HG03139 (cell line): ENCODE results near the gene ARID2.

Experiments used
- ATAC-seq: cut with Tn5 transposase; IDR thresholded peaks from one replicate; pipeline ENCODE4 v1.9.1; 2021; ENCODE audit not compliant: unreplicated experiment

The ARID2 gene

DNA sequence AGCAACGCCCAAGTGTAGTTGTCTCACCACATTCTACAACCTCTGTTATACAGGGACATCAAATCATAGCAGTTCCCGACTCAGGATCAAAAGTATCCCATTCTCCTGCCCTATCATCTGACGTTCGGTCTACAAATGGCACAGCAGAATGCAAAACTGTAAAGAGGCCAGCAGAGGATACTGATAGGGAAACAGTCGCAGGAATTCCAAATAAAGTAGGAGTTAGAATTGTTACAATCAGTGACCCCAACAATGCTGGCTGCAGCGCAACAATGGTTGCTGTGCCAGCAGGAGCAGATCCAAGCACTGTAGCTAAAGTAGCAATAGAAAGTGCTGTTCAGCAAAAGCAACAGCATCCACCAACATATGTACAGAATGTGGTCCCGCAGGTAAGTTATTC, 123.0 kb downstream of the ARID2 start:
- no peak for ATAC-seq

DNA sequence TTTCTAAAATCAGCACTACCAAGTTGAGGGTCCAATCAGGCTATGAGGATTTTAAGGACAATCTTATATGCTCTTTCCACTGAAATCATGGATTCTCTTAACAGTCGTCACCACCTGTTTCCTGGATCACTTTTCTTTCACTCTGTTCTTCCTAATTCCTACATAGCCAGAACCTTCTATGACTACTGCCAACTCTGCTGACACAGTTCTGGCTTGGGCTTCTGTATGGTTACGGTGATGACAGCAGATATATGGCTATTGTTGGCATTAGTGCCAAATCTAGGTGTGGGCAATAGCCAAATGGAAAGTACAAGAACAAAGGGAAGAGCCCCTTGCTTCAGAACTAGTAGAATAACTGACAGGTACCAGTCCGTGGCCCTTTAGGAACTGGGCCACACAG, 124.0 kb downstream of the ARID2 start:
- no peak for ATAC-seq

- ATAC-seq = no peak
These were observed 133.8 kb downstream of the ARID2 start for GRCh38 chr12:45863332-45863731.

GRCh38 chr12:45866299-45866698, 136.8 kb downstream of the ARID2 start:
- ATAC-seq = no peak

GRCh38 chr12:45872446-45872845, 142.9 kb downstream of the ARID2 start:
- no peak for ATAC-seq

- ATAC-seq = no peak
These were observed 147.6 kb downstream of the ARID2 start for GRCh38 chr12:45877069-45877468.

GRCh38 chr12:45878630-45879255, 149.2 kb downstream of the ARID2 start:
- no peak for ATAC-seq

DNA sequence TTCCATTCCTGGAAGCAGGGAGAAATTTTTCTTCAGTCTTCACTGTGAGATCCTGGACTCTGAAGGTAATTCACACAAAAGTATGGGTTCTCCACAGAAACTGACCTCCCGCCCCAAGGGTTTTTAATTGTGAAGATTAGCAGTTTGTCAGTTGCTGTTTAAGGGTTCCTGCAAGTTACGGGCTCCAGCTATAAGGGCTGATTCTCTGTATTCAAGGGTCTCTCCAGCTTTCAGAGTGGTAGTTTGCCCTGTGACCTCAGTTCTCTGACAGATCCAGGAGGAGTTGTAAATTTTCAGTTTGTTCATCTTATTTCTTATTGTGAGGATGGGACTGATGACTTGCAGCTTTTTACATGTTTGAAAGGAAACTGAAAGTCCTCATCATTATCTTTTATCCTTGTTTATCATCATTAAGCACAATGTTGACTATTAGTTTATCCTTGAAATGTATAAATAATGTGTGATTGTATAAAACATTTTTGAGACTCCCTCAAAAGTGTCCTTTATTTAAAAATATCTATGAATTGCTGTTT, 149.9 kb downstream of the ARID2 start:
- no peak for ATAC-seq

GRCh38 chr12:45880533-45880932, 151.0 kb downstream of the ARID2 start:
- no peak for ATAC-seq

DNA sequence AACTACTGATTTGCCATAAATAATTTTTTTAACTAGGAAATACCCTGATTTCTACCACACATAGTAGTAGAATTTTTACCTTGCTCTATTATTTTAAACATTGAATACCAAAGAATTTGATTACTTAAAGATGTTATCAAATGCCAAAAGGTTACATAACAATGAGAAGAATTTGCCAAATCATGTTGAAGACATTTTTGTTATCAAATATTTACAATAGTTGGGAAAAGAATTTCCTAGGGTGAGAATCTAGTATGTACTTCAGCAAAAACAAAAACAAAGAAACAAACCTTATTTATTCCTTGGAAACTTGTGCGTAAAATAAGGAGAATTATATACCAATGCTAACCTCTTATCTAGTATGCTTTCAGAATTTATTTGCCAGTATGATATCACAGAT, 153.7 kb downstream of the ARID2 start:
- ATAC-seq = no peak

DNA sequence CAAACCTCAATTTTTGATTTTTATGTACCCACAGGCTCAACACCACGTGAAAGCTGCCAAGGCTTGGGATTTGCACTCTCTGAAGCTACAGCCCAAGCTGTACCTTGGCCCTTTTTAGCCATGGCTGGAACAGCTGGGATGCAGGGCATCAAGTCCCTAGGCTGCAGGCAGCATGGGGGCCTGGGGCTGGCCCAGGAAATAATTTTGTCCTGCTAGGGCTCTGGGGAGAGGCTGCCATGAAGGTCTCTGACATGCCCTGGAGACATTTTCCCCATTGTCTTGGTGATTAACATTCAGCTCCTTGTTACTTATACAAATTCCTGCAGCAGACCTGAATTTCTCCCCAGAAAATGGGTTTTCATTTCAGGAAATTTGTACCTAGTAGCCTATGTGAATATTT, 157.2 kb downstream of the ARID2 start:
- ATAC-seq = no peak

DNA sequence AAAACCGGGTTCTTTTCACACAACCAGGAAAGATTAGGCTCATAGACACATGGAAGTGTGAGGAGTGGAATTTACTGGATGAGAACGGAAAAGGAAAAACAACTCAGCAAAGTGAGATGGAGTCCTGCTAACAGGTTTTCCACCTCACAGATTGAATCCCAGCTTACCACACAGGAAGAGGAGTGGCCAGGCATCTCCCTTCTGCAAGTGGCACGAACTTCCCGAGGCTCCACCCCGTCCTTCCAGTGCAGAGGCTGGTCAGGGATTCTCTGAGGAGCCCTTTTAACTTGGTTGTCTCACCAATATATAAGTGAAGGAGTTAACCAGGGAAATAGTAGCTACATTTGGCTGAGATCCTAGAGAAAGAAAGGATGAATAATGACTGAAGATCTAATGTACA, 158.0 kb downstream of the ARID2 start:
- no peak for ATAC-seq

DNA sequence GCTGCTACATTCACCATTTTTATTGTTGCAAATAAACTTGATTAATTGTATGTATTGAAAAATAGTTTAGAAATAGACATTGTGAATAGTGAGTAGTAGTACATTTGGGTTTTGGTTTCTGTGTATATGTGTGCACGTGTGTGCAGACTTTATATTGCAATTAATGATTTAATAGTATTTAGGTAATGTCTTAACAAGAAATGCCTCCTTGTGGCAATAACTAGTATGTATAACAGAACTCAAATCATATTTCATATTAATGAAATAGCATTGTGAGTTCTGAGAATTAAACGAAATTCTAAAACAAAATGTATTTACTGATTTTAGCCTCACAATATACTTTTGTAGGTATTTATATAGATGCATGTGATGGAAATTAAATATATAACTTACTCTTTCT, 160.8 kb downstream of the ARID2 start:
- no peak for ATAC-seq

DNA sequence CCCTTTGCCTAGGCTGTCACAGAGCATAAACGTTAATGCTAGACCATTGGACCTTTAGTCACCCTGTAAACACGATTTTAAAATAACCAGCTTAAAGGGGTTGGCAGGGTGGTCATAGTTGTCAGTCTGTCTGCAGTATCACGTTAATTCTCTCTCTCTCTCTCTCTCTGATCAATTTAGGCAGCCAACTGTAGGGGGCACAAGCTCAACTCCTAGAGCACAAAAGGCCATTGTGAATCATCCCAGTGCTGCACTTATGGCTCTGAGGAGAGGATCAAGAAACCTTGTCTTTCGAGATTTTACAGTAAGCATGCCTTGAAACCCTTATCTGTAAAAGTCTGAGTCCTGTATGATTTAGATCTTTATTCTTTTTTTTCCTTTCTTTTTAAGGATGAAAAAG, 163.7 kb downstream of the ARID2 start:
- no peak for ATAC-seq

DNA sequence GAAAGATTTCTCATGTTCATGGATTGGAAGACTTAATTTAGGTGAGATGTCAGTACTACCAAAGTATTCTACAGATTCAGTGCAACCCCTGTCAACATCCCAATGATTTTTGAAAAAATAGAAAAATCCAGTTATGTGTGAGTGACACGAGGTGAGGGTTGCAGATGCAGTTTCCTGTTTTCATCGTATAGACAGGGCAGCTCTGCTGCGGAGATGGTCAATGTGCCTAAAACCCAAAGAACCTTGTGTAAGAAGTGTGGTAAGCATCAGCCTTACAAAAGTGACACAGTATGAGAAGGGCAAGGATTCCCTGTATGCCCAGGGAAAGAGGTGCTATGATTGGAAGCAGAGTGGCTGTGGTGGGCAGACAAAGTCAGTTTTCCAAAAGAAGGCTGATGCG, 166.5 kb downstream of the ARID2 start:
- no peak for ATAC-seq

DNA sequence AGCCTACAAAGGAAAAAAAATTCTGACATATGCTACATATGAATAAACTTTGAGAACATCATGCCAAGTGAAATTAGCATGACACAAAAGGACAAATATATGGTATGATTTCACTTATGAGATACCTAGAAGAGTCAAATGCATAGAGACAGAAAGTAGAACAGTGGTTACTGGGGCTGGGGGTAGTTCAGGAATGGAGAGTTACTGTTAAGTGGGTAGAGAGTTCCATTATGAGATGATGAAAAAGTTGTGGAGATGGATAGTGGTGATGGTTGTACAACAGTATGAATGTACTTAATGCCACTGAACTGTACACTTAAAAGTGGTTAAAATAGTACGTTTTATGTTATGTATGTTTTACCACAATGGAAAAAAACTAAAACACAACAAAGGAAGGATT, 168.6 kb downstream of the ARID2 start:
- ATAC-seq = no peak

DNA sequence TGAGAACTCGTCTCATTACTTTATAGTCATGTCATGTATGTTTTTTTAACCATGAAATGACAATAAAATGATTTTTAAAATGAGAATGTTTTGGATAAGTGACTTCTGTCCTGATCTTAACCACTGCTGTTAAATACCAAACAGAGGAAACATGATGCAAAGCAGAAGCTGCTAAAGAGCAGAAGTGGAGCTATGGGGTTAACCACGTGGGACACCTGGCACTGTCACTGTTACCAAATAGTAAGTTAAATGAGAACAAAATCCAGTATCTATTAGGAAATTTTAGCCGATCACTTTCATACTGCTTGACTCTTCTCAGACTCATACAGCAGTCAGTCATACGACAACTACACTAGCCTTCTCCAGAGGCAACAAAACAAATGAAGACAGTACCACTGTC, 178.4 kb downstream of the ARID2 start:
- ATAC-seq = peak; percentile 80

DNA sequence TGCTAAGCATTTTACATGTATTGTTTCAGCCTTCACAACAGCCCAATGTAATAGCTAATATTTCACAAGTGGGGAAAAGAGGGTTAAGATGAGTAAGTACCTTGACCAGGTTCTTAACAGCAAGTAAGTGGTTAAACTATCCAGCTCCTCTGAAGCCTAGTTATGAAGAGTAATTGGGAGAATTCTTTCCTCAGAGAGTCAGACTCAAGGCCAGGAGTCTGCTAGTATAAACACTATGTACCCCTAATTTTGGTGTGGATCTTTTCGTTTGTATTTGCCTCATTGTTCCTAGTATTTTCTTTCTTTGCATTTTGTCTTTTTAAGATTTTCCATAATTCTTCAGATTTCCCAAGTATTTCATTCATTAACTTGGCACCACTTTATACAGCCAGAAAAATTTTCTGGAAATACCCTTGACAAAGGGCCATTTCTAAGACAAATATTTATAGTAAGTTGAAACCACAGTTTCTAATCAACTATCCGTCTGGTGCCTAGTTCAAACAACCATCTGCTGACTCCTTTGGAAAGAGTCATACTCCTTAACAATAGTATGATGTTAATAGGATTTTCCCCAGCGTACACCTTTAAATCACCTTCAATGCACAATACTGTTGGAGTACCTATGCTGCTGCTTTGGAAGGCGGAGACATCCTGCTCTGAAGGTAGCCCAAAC, 179.7 kb downstream of the ARID2 start:
- ATAC-seq = no peak

DNA sequence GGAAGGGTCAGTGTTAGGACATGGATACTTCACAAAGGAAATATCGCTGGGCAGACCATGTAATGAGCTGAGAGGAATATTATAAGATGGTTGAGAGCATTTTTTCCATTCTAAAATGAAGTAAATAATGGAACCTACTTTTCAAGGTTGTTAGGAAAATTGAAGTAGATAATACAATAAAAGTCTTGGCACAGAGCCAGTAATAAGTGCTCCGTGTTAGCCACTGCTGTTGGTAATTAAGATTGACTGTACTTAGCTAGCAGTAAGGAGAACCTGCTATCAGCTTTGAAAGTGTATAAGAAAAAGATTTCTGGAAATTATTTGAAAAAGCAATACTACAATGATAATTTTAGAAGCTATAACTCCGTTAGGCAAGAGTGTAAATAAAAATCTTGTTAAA, 183.3 kb downstream of the ARID2 start:
- ATAC-seq = no peak

- no peak for ATAC-seq
These were observed 184.1 kb downstream of the ARID2 start for GRCh38 chr12:45913631-45914030.

- no peak for ATAC-seq
These were observed 184.6 kb downstream of the ARID2 start for GRCh38 chr12:45914090-45914489.

- no peak for ATAC-seq
These were observed 185.9 kb downstream of the ARID2 start for GRCh38 chr12:45915405-45915804.

DNA sequence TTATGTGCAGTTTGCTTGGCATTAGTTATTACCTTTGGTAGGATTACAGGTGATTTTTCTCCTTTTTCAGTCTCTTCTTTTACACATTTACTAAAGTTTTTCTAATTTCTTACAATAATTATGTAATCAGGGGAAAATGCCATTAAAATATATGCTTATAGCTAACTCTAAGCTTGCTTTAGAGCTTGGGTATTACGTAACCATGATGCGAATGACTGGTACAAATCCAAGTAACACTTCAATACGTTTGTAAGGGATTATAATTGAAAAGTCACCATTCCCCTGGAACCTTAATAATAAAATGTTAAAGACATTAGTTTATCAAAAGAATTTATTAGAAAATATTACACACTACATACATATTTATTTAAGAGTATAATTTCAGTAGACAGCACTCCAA, 189.3 kb downstream of the ARID2 start:
- ATAC-seq = no peak
